NCI-H1436 treated with DMSO at 0.1 percent for 48 hours (cell line): ENCODE results near the gene UTS2B.

Source experiments
- DNase-seq: peaks from one replicate; lab custom pipeline; 2025; lab: John Stamatoyannopoulos, UW

UTS2B gene

GRCh38 chr3:191238321-191238817 is 92.0 kb downstream of the UTS2B start:
- DNase-seq: no peak

- DNase-seq: no peak
These were observed 93.1 kb downstream of the UTS2B start for GRCh38 chr3:191237047-191237882.

- DNase-seq: no peak
These were observed 93.7 kb downstream of the UTS2B start for GRCh38 chr3:191236646-191237045.

GRCh38 chr3:191235331-191236314 is 94.7 kb downstream of the UTS2B start:
- no peak for DNase-seq

- no peak for DNase-seq
These were observed 96.1 kb downstream of the UTS2B start for GRCh38 chr3:191234216-191234615.

- DNase-seq: no peak
These were observed 102.8 kb downstream of the UTS2B start for GRCh38 chr3:191227541-191227940.

GRCh38 chr3:191221638-191222037 is 108.7 kb downstream of the UTS2B start:
- DNase-seq: no peak

- no peak for DNase-seq
These were observed 109.4 kb downstream of the UTS2B start for GRCh38 chr3:191220908-191221307.

- DNase-seq: no peak
These were observed 113.0 kb downstream of the UTS2B start for GRCh38 chr3:191217301-191217700.
